KOPT-K1 (cell line): ENCODE results near the gene HOXB7.

ENCODE experiments used
- H3K27ac ChIP-seq: fragments of 200-600 bp; sonication (generic); 2 replicates; pipeline ENCODE4 v1.5.1; 2016; ENCODE audit warnings: antibody characterized with exemption, mild to moderate bottlenecking, low read depth, low read length; ENCODE audit not compliant: poor library complexity, severe bottlenecking
- H3K36me3 ChIP-seq: fragments of 200-600 bp; sonication (generic); 2 replicates; pipeline ENCODE4 v1.5.1; 2017; ENCODE audit warnings: antibody characterized with exemption, mild to moderate bottlenecking, low read length, moderate library complexity; ENCODE audit not compliant: insufficient read depth
- H3K9me3 ChIP-seq: fragments of 200-600 bp; sonication (generic); 2 replicates; pipeline ENCODE4 v1.5.1; 2017; ENCODE audit warnings: antibody characterized with exemption, low read length, mild to moderate bottlenecking; ENCODE audit not compliant: insufficient read depth, poor library complexity, severe bottlenecking

HOXB7 gene

GRCh38 chr17:48567646-48568354 lies 43.0 kb downstream of the HOXB7 start:
- peaks cover 24% of the 10 kb centered on the region; the same call in 1 of the 2 replicates for H3K36me3 ChIP-seq
- H3K9me3 ChIP-seq, result no peaks in the 10 kb centered on the region
- no peak overlapping the region for H3K27ac ChIP-seq

DNA sequence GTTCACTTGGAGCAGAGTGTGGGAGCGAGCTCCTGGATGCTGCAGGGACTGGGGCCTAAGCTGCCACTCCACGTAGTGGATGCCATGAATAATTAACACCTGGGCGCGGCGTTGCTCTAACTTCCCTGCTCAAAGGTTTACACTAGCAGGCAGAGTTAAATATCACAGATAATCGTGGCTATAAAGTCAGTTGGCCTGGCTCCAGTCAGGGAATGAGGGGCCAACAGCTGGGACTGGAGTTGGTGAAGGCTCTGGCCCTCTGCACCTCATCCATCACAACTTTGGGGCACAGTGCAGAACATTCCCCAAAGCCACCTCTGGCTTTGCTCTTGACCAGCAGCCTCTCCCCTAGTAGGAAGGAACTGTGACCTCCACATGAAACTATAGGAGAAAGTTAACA lies 43.6 kb downstream of the HOXB7 start:
- Histone ChIP-seq H3K9me3 (no peaks in the 10 kb centered on the region), H3K36me3 (peaks cover 24% of the 10 kb centered on the region; the same call in 1 of the 2 replicates), H3K27ac (no peak overlapping the region)

- Histone ChIP-seq H3K36me3 (peaks cover 23% of the 10 kb centered on the region; the same call in 1 of the 2 replicates), H3K9me3 (no peaks in the 10 kb centered on the region), H3K27ac (no peak overlapping the region)
Observed at GRCh38 chr17:48566717-48567116, 44.1 kb downstream of the HOXB7 start.

DNA sequence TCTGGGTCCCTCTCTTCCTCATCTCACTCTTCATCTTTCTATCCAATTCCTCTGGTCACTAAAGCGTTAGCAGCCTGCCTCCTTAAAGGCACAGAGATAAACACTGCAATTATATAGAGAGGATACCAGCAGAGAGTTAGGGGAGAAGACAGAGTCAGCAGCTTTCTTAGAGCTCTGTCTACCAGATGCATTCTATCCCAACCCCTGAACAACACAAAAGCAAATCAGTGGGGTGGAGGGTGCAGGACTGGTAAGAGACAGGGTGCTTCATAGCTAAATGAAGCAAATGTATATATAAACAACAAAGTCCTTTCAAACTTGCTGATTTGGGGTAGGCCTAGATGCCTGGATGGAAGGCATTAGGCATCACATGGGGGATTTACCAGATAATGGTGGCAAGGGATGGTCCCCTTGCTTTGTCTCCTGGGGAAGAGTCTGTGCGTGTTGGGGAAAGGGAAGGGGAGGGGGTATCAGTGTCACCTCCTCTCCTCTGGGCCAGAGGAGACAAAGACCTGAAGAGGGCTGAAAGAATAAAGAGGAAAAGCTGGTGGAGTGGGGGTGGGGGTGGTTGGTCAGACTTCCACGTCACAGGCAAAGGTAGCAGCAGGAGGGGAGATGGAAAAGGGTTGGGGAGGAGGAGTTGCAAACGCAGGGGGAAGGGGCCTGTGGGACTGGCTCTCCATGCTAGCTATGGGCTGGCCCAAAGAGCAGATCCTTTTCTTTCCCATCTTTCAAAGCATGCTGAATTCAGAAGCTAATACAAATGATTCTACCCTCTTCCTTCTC lies 44.7 kb downstream of the HOXB7 start:
- H3K27ac ChIP-seq, result no peak overlapping the region

GRCh38 chr17:48565022-48565554 lies 45.7 kb downstream of the HOXB7 start:
- H3K36me3 ChIP-seq, result peaks cover 7% of the 10 kb centered on the region; the same call in 1 of the 2 replicates
- no peak overlapping the region for H3K27ac ChIP-seq
- no peaks in the 10 kb centered on the region for H3K9me3 ChIP-seq

More for the DNA sequence above, 44.7 kb downstream of the HOXB7 start:
- Histone ChIP-seq H3K36me3 (peaks cover 17% of the 10 kb centered on the region; the same call in 1 of the 2 replicates), H3K9me3 (no peaks in the 10 kb centered on the region)

DNA sequence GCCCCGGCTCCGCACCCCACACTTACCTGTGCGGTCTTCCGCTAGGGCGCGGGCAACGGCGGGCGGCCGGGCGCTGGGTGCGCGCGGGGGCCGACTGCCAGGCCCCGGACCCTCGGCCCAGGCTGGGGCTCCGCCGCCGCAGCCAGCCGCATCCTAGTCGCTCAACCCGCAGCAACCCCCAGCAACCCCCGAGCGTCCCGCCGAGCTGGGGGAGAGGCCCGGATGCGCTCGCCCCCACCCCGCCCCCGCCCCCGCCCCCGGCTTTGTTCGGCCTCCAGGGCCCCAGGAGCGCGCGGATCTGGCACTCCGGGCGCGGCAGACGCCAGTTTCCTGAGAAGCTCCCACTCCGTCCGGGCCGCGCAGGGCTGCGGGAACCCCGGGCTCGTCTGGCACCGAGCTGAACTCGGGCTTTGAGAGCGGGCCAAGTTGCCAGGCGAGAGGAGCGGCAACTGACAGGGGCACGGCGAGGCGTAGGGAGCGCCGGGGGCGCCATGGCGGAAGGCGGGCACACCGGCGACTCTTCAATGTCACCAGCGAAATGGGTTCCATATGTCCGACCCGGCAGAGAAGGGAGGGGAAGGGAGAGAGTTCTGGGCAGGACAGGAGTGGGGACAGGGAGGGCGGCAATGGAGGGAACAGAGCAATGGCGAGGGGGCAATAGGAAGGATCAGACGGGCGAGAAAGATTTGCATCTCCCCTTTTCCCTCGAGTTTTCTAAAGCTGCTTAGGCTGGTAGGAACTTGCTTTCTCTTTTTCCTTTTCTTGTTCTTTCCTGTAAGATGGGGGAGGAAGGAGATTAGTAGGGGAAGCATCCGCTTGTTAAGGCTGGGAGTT lies 46.4 kb downstream of the HOXB7 start:
- H3K27ac ChIP-seq, result no peak overlapping the region
- H3K9me3 ChIP-seq, result no peaks in the 10 kb centered on the region
- 0 out of 2 replicates have a peak, but pooled peaks cover under 1% of the 10 kb centered on the region for H3K36me3 ChIP-seq

- no peaks in the 10 kb centered on the region for H3K36me3 ChIP-seq
- H3K27ac ChIP-seq, result no peak overlapping the region
- H3K9me3 ChIP-seq, result no peaks in the 10 kb centered on the region
Observed at GRCh38 chr17:48563867-48564187, 47.0 kb downstream of the HOXB7 start.

- Histone ChIP-seq H3K36me3 (no peaks in the 10 kb centered on the region), H3K9me3 (no peaks in the 10 kb centered on the region), H3K27ac (no peak overlapping the region)
Observed at GRCh38 chr17:48563385-48563838, 47.4 kb downstream of the HOXB7 start.

DNA sequence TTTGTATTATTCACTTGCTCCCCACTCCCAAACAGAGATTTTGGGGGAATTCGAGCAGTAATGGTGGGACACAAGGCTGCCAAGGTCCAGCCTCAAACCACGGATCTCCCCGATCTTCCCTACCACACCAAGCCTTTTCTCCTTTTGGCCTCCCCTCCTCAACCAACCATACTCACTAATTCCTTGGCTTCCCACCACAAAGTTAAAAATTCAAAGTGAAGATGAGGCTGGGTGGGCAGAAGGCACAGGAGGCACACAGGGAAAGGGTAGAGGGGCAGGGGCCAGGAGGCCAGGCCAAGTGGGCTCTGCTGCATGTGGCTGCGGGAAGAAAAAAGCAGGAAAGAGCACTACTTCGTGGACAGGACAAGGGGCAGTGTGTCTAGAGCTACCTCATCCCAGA lies 47.9 kb downstream of the HOXB7 start:
- no peaks in the 10 kb centered on the region for H3K36me3 ChIP-seq
- H3K27ac ChIP-seq, result no peak overlapping the region
- H3K9me3 ChIP-seq, result no peaks in the 10 kb centered on the region

GRCh38 chr17:48561884-48562810 lies 48.7 kb downstream of the HOXB7 start:
- Histone ChIP-seq H3K9me3 (no peaks in the 10 kb centered on the region), H3K36me3 (no peaks in the 10 kb centered on the region), H3K27ac (peak overlapping the region; percentile 43)

GRCh38 chr17:48559840-48560817 lies 50.7 kb downstream of the HOXB7 start:
- Histone ChIP-seq H3K27ac (no peak overlapping the region), H3K36me3 (no peaks in the 10 kb centered on the region), H3K9me3 (no peaks in the 10 kb centered on the region)

DNA sequence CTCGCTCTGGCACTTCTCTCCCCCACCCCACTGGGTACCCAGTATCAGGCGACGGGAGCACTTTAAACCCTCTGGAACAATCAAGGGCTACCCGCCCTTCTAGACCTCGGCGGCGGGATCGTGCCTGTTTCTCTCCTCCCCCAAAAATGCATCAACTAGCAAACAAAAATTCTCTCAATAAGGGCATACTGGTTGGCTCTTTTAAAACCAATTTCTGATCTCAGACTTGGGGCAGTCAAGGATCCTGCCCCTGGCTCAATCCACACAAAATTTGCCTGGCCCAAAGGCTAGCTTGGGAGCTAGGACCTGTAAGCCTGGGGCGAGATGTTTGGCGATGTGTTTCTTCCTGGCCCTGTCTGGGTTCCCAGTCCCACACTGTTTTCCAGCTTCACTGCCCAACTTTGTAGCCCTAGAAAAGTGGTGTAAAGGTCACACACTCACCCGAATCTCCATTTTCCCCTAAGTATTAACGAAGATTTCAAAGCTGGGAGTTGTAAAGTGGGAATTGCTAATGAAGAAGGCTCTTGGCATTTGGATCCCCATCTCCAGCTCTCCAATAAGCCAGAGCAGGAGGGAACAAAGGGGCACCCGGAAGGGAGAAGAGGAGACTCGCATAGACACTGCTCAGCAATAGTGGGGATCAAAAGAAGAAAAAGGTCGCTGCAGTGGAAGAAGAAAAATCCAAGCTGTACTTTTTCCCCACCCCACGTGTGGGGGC lies 51.5 kb downstream of the HOXB7 start:
- no peak overlapping the region for H3K27ac ChIP-seq
- H3K36me3 ChIP-seq, result no peaks in the 10 kb centered on the region
- no peaks in the 10 kb centered on the region for H3K9me3 ChIP-seq

- H3K27ac ChIP-seq, result no peak overlapping the region
- no peaks in the 10 kb centered on the region for H3K9me3 ChIP-seq
- H3K36me3 ChIP-seq, result no peaks in the 10 kb centered on the region
Observed at GRCh38 chr17:48558831-48559121, 52.0 kb downstream of the HOXB7 start.
